Stimulated activated CD4-positive, alpha-beta T cell treated with anti-CD3 and anti-CD28 coated beads, Interleukin-2, amount 100 ng/mL, for 48 hours (primary cell): Measurements from ENCODE around the gene KRT83.

Experiments
- DNase-seq, 2 donors: peaks; one replicate each; pipeline ENCODE4 v3.0.0-alpha.2; 2020

The KRT83 gene

GRCh38 chr12:52320784-52321400 lies at the start of gene KRT83:
KRT83 (minus strand) TSS chr12:52321398; CDS start chr12:52321335, 63 bp downstream.
- DNase-seq, result no peak

GRCh38 chr12:52369809-52370208 lies 48.6 kb upstream of the KRT83 start:
- DNase-seq, result no peak

GRCh38 chr12:52369211-52369610 lies 48.0 kb upstream of the KRT83 start:
- no peak for DNase-seq

DNA sequence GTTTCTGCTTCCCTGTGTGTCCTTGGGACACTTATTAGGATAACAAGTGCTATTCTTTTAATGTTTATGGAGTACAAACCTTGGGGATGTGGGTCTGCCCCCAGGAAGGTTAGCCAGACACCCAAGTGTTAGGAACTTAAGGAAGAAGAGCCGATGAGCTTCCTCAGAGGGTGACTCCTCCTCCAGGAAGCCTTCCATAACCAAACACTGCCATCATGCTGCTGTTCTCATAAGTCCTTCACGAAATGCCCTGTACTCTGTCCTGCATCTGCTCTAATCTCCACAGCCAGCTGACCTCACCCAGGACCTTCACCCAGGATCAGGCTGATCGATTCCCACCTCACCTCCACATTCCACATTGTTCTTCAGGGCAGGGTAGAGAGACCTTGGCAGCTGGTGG lies 47.3 kb upstream of the KRT83 start:
- no peak for DNase-seq

- DNase-seq, result no peak
Measured at GRCh38 chr12:52367876-52368275, 46.7 kb upstream of the KRT83 start.

DNA sequence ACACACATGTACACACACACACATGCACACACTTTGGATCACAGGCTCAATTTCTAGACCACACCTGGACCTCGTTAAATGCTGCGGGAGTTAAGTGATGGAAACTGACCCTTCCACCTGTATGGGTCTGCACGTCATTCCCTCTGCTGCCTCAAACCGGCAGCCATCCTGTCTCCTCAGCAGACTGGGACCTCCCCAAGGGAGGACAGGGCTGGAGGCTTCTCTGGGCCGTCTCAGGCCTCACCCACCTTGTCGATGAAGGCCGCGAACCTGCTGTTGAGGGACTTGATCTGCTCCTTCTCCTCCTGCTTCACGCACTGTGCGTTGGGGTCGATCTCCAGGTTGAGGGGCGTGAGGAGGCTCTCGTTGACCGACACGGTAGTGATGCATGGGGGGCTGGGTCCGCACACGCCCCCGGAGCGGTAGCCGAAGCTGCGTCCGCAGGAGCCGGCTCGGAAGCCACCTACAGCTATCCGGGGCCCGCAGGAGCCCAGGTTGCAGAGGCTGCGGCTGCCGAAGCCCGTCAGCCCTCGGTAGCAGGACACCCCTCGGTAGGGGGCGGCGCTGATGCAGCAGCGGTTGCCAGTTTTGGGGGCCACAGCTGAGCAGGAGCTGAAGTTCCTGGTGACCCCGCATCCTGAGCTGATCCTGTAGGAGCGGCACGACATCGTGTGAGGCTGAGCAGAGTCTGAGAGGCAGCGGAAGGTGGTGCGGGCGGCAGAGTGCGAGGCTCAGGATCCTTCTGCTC lies 45.7 kb upstream of the KRT83 start, which contains the start of gene KRT85:
TSS of gene KRT85 (minus strand) at position 744 of the 748 bp plus-strand sequence. CDS start at position 668, 76 bp downstream.
- no peak for DNase-seq

- no peak for DNase-seq
Measured at GRCh38 chr12:52364901-52365489, 43.8 kb upstream of the KRT83 start.

DNA sequence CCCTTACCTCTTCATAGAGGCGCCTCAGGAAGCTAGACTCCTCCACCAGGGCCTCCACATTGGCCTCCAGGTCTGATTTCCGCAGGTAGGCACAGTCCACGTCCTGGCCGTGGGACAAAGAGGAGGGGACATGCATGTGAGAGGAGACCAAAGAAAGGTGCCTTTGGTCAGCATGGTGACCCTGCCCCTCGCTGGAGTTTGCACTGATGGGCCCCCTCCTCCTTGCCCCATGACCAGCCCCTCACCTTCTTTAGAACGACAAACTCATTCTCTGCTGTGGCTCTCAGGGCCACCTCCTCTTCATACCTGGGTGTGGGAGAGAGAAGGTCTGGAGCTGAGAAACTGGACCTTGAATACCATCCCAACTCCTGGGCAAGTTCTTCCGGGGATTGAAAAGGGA lies 42.9 kb upstream of the KRT83 start:
- DNase-seq, result no peak

DNA sequence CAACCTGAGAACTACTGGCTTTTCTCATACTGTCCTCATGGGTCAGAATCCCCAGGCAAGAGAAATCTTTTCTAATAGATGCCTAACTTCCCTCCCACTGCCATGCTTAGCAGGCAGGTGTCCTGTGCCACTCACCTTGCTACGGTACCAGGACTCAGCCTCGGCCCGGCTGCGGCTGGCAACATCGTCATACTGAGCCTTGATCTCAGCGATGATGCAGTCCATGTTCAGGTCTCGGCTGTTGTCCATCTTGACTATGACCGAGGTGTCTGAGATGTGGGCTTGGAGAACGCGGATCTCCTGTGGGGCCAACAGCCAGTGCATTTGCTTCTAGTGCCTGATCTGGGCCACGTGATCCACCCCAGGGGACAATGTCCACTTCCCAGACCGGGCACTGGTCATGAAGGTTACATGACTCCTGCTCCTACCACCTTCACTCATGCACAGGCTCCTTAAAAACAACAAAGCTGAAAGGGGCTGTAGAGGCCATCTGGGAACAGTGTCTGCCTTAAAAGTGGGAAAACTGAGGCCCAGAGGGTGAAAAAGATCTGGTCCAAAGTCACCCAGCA lies 42.0 kb upstream of the KRT83 start:
- no peak for DNase-seq

DNA sequence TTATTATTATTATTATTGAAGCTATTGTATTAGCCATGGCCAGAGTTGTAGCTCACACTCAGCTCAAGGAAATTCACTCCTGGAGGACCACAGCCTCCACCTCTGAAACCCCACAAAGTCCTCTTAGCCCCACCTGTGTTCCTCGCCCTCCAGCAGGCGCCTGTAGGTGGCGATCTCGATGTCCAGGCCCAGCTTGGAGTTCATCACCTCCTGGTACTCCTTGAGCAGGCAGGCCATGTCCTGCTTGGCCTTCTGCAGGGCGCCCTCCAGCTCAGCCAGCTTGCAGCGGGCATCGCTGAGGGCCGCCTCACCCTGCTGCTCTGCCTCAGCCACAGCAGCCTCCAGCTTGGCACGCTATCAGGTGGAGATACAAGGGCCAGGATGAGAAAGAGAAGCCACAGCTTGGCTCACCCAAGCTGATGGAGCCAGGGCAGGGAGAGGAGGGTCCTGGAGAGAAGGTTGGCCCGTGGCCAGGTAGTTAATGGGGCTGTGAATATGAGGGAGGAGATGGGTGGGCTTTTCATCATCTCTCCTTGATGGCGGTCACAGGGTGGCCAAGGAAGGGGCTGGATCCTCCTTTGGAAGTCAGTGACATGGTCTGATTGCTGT lies 41.0 kb upstream of the KRT83 start:
- DNase-seq, result no peak

DNA sequence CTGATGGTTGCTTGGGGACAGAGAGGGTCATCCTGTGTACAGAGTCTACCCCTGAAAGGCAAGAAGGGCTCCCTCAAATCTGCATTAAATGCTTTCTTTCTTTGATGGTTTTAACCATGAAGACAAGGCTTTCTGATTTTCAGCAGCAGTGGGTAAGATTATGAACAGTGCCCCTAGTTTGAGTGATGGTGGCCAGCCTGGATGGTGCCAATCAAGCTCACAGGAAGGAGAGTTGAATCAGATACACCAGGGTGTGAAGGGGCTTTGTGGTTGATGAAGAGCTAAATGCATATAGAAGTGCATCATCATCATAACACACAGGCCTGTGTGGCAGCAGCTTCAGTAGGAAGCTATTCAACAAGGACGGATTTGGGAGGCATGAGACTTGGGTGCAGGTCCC lies 40.4 kb upstream of the KRT83 start:
- DNase-seq, result no peak

DNA sequence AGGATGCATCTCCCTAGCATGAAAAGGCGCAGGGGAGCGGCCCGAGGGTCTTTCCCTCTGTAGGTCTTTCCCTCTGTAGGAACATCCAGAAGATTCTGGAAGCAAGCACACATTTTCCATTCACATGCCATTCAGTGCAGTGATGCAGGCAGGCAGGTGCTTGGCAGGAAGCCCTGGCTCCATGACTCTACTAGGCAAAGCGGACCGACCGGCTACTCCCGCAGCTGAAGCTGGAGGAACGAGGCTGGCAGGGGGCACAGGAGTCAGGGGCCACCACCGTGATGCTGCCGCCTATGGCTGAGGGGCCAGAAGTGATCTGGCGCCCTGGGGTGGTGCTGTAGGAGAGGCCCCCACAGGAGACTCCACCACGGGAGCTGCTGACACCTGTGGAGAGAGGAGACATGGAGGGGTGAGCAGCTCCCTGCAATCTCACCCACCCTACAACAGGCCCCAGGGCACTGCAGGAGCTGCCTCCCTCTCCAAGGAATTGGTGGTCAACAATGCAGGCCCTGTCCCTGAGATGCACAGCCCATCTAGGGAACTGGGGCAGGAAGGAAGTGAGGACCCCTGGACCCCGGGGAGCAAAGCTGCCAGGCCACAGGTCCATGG lies 39.6 kb upstream of the KRT83 start:
- no peak for DNase-seq

DNA sequence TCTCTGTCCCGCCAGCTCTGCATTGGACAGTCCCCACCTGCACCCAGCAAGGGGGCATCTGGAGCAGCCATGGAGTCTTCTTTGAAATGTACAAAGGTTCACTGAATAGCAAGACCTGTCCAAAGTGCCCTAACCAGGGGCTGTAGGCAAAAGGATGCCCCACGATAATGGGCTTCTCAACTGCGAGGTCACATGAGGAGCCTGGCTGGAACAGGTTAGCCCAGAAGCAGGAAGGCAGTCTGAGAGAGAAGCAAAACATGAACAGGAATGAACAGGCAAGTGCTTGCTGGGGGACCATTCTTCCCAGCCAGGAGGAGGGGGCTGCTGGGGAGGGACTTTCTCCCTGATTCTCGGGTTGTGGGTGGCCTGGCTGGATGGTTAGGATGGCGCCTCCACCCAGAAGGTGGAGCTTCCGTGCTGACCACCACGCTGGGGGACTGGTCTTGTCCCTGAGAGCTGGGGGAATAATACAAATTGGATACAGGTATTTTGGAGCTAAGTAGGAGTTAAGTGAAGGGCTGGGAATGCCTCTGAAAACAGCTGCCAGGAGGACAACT lies 39.0 kb upstream of the KRT83 start:
- no peak for DNase-seq

GRCh38 chr12:52359621-52360061 lies 38.4 kb upstream of the KRT83 start:
- no peak for DNase-seq

- DNase-seq, result no peak
Measured at GRCh38 chr12:52358575-52359350, 37.6 kb upstream of the KRT83 start.

DNA sequence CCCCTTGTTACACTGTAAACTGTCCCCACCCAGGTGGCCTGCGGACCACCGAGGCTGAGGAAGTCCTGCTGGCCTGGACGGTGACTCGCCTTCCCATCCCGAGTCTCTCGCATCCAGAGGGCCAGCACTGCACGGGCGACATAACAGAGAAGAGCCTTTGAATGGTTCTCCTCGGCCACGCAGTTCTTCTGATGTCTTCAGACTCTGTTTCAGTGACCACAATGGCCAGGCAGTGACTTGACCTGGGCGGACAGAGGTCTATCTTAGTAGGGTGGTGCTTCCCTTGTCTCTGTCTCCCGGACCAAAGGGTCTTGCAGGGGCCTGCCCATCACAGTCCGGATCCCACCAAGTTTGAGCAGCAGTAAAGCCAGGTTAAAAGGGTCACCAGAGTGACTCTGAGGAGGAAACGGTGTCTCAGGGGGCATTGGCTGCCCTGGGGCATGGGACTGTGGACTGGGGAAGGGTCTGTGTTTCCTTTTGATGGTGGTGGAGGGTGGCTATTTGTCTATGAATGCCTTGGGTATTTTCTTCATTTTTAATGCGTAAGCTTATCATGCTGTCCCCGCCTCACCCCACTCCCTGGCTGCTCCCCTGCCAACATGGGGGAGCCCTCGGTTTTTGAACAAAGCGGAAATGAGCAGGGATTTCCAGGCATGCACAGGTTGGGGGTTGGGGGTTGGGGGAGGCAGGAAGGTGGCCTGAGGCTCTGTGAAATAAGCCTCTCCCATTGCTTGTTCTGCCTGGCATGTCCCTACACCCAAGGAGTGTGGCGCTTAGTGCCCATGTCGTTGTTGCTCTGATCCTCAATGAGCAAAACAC lies 35.8 kb upstream of the KRT83 start:
- no peak for DNase-seq

- DNase-seq, result no peak
Measured at GRCh38 chr12:52356031-52356761, 35.0 kb upstream of the KRT83 start.

DNA sequence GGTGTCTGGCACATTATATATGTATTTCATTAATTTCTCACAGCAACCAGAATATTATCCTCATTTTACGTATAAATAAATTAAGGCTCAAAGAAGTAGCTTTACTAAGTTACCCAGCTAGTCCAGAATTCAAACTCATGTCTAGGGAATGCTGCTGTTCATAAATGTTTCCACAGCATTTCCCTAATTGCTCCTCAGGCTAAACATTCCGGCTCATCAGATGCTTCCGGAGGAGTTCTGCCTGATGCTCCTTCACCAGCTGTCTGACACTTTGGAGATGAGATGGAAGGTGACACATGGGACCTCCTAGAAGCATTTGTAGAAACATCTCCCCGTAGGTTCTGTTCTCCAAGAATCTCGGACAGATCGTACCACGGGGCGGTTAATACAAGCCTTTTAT lies 34.0 kb upstream of the KRT83 start:
- no peak for DNase-seq

DNA sequence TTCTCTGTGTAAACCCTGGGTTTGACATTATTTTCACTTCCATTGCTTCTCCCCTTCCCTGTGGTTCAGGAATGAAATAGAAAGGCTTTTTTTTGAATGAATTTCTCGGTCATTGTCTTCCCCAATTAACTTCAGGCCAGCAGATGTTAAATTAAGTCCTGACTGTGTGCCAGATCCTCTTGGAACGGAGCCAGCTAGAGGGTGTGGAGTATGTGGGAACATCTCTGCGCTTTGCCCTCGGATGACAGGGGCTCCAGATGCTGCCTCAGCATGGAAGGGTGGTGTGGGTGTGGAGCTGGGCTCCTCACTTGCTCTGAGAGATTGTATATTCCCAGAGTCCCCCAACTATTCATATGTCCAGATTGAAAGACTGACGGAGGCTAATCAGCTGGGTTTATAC lies 33.0 kb upstream of the KRT83 start:
- DNase-seq, result no peak

DNA sequence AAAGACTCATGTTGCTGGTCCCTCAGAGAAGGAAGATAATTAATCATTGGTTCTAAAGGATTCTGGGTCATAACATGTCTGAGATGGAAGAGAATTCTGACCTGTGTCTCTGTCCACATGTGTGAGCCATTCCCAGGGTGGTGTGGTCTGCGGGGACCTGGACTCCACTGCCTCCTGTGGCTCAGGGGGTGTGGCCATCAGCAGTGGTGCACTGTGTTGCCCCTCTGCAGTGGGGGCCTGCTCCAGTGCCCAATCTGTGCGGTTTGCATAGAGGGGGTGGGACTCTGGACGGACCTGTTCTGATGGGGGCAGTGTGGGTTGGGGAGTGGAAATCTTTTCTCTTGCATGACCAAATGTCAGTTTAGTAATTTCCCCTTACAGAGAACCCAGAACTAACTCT lies 32.6 kb upstream of the KRT83 start:
- DNase-seq, result no peak
